GM21381 (cell line): ENCODE results near the gene NTN4.
"Not testable (repeated sequence)": the region's sequence is repeated elsewhere in the genome, so short reads cannot be mapped to it uniquely, and the experiment has no call there.

Experiments
- ATAC-seq: cut with Tn5 transposase; IDR thresholded peaks from one replicate; pipeline ENCODE4 v1.9.1; 2021; ENCODE audit warnings: mild to moderate bottlenecking, moderate library complexity; ENCODE audit not compliant: unreplicated experiment

NTN4 gene

DNA sequence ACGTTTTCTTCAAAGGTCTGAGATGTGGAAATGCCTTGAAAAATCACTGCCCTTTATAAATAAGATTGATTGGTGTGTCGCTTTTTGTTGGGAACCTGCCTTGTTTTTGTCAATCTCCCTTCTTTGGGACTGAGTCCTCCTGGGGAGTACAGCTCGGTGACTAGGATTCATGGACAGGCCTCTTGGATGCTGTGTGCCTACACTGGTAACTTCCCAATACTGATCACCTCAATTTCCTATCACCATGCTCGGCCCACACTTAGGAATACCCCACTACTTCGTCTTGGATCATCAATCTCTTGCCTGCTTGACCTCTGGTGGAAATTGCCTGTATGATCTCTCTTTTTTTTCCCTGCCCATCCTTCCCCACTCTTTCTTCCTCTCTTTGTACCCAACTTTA lies 34.2 kb downstream of the NTN4 start:
- ATAC-seq = no peak

DNA sequence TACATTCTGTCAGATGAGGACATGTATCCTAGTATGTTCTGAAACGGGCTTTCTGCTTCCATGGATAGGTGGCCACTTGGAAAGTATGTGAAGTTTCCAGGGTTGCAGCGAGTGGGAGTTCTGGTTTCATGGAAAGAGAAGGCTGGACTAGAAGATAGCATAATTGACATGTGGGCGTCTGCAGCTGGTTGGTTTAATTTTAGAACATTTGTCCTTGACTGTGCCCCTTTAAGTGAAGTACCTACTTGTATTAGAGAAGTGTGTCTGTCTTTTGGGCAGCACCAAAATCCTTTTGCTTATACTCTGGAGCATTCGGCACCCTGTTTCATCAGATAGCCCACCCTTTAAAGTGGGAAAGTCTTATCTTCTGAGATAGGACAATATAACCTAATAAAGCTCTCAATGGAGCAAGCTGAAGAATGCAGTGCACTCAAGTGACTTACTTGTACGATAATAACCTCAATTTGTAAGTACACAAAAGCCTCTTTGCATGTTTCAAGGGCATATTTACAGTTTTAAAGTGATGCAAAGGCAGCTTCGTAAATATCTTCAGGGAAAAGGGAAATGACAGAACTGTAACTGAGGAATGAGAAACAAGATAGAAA lies 35.2 kb downstream of the NTN4 start:
- ATAC-seq = no peak

DNA sequence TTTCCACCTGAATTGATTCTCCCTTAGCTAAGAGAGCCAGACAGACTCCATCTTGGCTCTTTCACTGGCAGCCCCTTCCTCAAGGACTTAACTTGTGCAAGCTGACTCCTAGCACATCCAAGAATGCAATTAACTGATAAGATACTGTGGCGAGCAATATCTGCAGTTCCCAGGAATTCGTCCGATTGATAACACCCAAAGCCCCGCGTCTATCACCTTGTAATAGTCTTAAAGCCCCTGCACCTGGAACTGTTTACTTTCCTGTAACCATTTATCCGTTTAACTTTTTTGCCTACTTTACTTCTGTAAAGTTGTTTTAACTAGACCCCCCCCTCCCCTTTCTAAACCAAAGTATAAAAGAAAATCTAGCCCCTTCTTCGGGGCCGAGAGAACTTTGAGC lies 44.5 kb downstream of the NTN4 start:
- not testable (repeated sequence) for ATAC-seq

DNA sequence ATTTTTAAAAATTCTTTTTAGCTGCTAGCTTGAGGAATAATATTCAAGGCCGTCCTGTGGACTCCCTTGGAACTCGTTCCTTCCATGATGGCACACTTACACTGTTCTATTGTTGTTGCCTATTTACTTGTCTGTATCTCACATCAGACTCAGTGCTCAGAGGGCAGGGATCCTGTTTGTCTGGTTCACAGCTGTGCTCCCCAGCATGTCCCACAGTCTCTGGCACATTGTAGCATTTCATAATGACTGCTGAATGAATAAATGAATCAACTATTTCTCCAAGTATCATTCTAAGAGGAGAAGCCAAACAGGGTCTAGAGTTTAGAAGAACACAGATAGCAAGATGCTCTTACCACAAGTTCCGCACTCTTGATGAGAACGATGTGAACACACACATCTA lies 48.0 kb downstream of the NTN4 start:
- ATAC-seq = no peak

DNA sequence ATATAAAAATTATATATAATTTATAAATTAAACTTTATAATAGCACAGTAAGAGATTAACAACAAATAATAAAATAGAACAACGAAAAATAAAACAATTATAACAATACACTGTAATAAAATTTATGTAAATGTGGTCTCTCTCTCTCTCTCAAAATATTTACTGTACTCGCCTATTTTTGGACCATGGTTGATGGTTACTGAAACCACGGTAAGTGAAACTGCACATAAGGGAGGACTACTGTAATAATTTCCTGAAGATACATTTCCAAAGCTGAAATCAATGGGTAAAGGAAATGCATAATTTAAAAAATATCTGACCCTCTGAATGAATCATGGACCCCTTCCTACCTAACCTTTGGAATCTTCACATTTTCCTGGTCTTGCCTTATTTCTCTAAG lies 48.9 kb downstream of the NTN4 start:
- no peak for ATAC-seq

DNA sequence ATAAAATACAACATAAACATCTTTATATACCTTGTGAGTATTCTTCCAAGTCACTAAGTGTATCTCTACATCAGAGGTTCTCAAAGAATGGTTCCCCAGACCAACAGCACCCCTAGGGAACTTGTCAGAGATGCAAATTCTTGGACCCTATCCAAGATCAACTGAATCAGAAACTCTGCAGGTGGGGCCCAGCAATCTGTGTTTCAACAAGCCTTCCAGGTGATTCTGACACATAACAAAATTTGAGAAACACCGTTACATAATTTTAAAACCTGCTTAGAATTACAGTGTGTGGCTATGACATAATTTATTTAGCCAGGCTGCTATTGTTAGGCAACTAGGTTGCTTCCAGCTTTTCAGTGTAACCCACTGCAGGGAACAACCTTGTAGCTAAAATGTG lies 49.8 kb downstream of the NTN4 start:
- no peak for ATAC-seq

DNA sequence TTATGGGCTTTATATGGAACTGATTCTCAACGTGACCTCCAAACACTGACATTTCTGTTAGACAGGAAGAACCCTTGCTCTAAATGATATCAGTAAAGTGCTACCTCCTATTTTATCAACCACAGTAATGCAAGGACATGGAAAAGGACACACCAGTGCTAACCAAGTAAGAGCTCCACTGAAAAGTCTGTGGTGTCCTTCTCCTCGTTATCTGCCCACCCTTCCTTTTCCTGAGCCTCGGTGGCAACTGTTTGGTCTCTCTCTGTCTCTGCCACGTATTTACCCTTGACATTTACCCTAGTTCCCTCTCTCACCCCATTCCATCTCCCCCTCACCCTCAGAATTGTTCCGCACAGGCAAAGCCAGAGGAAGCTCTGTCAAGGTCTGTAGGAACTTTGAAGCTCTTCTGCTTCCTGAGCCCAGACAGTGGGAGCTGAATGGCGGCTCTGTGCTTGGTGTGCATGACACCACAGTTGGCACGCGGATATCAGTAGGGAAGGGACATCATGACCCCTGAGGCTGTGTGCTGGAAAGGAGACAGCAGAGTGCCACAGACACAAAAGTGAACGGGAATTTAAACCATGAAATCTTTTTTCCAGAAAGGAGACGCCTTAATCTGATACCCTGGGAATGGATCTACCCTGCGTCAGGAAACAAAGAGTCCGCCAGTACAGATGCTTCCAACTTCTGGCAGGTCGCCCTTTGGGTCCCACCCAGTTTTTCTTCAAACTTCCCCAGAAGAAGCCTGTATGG lies 50.8 kb downstream of the NTN4 start:
- no peak for ATAC-seq

DNA sequence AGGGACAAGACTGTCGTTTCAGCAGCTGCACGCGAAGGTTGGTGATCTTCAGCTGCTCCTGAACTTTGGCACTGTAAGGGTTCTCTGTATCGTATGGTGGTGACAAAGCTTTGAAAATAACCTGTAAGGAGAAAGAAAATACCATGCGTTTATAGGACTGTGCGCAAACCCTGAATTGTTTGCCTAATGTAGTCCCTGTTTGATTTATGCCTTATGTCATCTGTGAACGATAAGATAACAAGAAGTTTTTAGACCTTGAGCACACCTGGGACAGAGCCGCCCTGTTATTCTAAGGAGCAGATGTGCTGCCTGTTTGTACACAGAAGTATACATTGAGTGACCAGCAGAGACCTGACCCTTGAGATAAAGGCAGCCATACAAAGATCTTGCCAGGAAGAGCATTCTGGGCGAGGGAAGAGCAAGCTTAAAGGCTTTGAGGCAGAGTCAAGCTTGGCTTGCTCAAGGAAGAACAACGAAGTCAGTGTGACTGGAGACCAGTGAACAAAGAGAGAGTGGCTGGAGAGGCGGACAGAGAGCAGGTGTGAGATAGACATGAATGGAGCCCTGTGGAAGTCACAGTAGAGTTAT lies 52.4 kb downstream of the NTN4 start:
- ATAC-seq = no peak

DNA sequence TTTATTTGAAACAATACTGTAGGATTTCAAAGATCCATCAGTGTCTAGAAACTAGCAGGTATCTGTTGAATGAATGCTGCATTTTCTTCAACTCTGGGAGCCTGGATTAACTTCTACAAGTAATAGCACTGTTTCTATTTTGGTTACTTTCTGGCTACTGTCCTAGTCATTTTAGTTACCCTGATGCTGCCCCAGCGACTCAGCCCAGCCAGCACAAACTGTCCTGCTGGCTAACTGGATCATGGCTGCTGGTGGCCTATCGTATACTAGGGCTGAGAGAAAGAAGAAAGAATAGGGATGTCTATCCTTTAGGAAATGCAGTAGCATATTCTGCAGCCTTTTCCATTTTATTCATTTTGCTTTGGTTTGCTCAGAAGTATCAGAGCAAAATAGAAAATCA lies 53.9 kb downstream of the NTN4 start:
- ATAC-seq = no peak

DNA sequence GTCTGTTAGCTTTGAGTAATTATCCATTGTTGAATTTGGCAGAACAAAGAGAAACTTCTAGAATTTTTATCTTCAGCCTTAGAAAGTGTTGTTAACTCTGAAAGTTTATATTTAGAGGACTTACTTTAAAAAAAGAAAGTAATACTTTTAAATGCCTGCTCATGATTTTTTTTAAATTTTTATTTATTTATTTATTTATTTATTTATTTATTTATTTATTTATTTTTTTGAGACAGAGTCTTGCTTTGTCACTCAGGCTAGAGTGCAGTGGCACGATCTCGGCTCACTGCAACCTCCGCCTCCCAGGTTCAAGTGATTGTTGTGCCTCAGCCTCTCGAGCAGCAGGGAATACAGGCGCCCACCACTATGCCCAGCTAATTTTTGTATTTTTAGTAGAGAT lies 54.8 kb downstream of the NTN4 start:
- not testable (repeated sequence) for ATAC-seq

DNA sequence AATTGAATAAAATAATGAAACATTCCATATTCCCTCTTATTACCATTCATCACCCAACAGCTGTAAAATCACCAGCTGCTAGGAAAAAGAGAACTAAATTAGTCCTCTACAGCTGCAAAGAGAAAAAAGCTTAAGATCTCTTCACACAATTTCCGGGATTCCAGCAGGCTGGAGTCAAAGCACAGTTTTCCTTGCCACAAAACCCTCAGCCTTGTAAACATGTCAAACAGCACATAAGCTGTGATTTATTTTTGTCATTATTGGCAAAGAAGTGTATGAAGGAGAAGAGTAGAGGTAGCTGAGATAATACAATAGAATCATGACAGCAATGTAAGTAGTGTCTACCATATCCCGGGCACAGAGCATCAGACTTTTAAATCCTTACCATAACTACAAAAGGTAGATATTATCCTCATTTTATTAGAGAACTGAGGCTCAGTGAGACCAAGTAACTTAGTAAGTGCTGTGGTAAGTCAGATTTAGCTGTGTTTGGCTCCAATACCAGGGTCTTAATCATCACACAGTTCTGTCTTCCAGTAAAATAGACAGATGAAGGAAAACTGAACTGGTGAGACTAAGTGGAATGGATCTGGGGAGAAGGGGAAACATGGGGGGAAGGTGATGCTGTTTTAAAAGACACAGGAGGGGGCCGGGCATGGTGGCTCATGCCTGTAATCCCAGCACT lies 57.3 kb downstream of the NTN4 start:
- no peak for ATAC-seq

DNA sequence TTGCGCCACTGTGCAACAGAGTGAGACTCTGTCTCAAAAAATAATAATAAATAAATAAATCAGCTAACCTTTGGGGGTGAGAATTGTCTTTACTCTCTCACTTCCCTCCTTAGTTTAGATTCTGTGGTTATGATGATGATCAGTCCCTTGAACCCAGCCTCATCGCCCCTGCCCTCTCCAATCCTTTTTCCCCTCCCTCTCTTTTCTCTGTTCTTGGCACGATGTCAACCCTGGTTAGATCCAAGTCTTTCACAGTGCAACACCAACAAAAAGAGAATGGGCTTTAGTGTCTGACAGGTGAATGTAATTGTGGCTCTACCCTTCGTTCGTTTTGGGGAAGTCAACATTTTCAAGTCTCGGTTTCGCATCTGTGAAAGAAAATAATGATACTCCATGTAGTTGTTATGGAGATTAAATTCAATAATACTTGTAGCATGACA lies 59.0 kb downstream of the NTN4 start:
- no peak for ATAC-seq

DNA sequence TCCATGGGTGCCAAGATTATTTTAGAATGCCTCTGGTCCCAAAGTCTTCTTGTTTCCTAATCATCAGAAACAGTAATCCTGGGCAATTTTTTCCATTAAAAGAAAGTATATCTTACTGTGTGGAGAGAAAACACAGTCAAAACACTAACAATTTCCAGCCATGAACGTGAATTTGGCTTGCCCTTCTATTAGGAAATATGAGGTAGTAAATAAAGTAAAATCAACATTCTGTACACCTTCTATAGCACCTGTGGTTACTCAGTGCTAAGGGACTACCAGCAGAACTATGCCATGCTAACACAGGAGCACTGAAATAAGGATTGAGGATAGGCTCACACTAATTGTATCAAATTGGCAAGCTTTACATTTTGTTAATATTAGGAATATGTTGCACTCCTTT lies 60.1 kb downstream of the NTN4 start:
- no peak for ATAC-seq

DNA sequence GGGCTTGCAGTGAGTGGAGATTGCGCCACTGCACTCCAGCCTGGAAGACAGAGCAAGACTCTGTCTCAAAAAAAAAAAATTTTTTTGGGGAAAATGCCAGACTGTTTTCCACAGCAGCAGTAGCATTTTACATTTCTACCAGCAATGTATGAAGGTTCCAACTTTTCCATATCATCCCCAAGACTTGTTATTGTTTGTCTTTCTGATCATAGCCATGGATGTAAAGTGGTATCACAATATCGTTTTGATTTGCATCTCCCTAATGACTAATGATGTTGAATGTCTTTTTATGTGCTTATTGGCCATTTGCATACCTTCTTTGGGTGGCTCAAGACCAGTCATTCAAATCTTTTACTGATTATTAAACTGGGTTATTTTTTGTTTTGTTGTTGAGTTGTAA lies 63.7 kb downstream of the NTN4 start:
- no peak for ATAC-seq

DNA sequence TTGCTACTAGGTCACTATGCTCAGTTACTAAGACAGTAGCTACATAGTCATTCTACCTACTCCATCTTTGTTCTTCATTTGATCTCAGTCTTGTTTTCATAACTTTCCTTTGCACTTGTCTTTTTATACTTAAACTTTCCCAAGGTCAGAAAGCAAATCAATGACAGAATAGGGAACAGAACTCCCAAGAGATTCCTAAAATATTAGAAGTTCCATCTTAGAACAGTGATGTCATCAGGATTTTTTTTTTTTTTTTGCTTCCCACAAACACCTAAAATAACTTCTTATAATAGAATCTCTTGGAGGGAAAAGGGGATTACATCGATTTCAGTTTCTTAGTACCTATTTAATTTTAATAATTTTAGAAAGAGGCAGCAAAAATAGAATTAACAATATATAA lies 65.8 kb downstream of the NTN4 start:
- ATAC-seq = no peak

DNA sequence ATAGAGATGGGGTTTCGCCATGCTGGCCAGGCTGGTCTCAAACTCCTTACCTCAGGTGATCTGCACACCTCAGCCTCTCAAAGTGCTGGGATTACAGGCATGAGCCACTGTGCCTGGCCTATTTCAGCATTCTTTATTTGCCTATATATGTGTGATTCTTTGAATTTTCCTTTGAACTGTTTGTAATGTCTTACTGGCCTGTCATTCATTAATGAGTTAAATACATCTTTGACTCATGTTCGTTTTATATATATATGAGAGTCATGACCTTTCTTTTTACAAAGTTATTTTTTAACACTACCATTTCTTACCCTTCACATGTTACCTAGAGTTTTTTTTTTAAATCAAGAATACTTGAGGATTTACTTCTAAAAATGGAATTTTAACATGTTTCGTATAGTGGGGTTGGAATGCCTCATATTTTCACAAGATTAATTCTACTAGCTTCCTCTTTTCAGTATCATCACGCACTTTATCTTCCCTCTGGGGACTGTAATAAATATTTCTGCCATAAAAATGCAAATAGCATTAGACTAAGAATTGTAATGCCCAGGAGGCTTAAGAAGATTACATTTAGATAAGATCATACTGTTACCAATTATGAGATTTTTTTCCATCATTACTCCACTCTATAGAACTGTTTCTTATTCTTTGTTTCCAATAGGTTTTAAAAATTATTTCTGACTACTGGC lies 66.7 kb downstream of the NTN4 start:
- no peak for ATAC-seq

DNA sequence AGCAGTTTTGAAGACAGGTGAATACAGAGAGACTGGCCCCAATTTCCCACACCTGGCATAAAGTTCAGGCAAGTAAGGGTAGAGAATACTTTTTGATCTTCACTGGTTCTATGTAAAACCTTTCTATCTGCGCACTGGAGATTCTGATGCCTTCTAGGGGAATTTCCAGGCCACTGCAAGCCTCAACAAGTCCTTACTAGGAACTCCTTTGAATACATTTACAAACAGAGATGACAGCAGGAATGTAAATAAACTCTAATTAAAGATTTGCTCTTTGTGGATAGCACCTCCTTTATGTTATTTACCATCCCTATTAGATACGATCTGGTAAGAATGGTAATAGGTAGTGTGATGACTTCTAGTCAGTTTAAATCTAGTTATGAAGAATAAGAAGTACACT lies 69.2 kb downstream of the NTN4 start:
- no peak for ATAC-seq

DNA sequence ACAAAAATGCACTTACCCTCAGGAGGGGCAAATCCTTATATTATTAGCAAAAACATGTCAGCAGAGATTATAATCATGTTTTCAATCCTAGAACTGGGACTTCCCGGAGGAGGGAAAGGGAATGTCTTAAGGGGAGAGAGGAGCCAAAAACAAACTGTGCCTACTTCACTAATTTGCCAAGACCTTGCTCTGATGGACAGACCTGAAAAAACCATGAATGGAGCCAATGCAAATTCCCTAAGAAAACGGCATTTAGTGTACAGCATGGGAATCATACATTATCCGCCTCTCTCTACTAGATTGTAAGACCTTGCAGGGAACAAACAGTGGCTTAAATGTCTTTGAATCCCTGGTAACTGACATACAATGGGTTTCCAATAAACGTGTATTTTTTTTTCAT lies 70.4 kb downstream of the NTN4 start:
- no peak for ATAC-seq

DNA sequence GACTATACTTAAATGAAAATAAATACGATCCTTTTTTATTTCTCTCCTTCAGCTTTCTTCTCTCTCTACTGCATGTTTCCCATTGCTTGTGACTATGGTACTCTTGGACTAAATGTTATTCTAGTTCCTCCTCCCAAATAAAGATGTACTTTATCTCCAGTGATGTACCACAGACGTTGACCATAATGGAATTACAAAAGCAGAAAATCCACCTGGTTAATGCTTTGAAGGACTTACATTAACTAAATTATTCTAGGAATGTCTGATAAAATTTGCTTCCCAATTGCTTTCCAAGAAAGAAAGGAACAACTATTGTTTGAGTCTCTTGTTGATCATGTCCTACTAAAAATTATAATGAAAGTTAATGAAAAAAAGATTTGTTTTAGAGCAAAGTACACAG lies 71.8 kb downstream of the NTN4 start:
- no peak for ATAC-seq

DNA sequence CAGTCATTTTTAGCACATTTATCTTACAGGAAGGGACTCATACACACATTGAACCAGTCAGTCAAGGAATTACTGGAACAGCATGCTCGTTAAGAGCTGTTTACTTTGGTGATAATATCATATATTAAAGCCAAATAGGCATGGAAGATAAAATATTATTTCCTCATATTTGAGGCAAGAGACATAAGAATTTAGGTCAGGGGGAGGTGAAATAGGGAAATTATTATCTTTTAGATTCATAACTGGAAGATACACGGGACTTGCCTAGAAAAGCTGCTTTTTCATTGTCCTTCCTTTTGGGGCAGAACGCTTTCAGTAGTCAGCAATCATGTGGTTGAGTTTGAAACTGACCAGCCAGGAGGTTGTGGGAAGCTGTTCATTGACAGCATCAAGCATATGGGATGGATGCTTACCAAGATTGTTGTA lies 72.5 kb downstream of the NTN4 start:
- ATAC-seq = no peak

DNA sequence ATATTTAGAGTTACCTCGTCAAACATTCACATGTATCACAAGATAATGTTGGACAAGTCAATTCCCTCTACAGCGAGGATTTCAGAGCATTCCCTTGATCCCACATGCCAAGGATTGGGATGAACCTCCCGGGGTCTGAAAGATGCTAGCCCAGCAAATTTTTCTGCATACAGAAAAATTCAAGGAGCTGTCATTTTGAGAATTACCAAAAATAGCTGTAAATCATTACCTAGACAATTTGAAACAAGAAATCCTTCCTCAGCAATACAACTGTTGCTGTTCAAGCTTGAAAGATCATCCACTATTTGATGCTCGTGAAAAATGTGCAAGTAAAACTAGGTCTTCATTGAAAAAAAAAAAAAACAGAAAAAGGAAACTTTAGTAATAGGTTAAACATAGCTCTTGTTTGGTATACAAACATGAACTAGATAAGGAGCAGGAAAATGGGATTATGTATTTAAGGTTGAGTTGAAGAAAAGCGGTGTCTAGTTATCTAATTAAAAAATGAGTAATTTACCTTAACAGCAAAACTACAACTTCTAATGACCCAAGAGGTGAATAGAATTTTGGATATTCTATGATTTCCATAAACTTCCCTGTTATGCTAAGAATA lies 73.1 kb downstream of the NTN4 start:
- ATAC-seq = no peak
